HG02759 (cell line): ENCODE measurements around the gene INPP5F.

Experiments
- ATAC-seq: cut with Tn5 transposase; IDR thresholded peaks from one replicate; pipeline ENCODE4 v1.9.1; 2021; ENCODE audit warnings: mild to moderate bottlenecking, moderate library complexity; ENCODE audit not compliant: unreplicated experiment

The INPP5F gene, protein sequence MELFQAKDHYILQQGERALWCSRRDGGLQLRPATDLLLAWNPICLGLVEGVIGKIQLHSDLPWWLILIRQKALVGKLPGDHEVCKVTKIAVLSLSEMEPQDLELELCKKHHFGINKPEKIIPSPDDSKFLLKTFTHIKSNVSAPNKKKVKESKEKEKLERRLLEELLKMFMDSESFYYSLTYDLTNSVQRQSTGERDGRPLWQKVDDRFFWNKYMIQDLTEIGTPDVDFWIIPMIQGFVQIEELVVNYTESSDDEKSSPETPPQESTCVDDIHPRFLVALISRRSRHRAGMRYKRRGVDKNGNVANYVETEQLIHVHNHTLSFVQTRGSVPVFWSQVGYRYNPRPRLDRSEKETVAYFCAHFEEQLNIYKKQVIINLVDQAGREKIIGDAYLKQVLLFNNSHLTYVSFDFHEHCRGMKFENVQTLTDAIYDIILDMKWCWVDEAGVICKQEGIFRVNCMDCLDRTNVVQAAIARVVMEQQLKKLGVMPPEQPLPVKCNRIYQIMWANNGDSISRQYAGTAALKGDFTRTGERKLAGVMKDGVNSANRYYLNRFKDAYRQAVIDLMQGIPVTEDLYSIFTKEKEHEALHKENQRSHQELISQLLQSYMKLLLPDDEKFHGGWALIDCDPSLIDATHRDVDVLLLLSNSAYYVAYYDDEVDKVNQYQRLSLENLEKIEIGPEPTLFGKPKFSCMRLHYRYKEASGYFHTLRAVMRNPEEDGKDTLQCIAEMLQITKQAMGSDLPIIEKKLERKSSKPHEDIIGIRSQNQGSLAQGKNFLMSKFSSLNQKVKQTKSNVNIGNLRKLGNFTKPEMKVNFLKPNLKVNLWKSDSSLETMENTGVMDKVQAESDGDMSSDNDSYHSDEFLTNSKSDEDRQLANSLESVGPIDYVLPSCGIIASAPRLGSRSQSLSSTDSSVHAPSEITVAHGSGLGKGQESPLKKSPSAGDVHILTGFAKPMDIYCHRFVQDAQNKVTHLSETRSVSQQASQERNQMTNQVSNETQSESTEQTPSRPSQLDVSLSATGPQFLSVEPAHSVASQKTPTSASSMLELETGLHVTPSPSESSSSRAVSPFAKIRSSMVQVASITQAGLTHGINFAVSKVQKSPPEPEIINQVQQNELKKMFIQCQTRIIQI

DNA sequence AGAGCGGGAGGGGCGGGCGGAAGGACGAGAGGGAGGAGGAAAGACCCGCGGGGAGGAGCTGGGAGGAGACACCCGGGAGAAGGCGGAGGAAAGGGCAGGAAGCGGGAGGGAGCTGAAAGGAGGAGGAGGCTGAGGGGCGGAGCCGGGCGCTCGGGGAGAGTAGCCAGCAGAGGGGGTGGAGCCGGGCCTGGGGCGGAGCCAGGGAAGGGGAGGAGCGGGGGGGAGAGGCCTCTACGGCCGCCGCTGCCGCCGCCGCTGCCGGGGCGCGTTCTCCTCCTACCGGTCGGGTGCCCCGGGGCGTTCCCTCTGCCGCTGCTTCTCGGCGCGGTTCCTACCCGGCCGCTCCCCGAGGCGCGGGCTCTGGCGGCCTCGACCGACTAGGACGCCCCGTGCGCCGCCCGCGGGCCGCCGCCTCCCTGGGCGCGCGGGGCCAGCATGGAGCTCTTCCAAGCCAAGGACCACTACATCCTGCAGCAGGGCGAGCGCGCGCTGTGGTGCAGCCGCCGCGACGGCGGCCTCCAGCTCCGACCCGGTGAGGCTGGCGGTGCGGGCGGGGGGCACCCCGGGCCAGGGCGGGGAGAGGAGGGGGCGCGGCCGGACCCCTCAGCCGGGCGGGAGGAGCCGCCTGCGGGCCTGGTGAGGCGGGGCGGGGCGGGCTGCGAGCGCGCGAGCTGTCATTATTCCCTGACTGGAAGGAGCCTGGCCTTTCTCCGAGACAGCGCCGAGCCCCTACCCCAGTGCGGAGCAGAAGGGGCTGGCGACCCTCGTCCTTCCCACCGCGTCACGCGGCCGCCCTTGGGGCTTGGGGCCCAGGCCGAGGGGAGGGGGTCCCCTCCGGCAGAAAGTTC, at the start of gene INPP5F:
Gene INPP5F, plus strand, starts transcription at position 223 of the 848 bp plus-strand sequence. Its CDS starts 213 bp downstream, at position 436.
- ATAC-seq: peak; percentile 91

DNA sequence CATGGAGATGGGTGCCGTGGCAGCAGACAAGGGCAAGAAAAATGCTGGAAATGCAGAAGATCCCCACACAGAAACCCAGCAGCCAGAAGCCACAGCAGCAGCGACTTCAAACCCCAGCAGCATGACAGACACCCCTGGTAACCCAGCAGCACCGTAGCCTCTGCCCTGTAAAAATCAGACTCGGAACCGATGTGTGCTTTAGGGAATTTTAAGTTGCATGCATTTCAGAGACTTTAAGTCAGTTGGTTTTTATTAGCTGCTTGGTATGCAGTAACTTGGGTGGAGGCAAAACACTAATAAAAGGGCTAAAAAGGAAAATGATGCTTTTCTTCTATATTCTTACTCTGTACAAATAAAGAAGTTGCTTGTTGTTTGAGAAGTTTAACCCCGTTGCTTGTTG, 48.7 kb upstream of the INPP5F start:
- no peak for ATAC-seq

DNA sequence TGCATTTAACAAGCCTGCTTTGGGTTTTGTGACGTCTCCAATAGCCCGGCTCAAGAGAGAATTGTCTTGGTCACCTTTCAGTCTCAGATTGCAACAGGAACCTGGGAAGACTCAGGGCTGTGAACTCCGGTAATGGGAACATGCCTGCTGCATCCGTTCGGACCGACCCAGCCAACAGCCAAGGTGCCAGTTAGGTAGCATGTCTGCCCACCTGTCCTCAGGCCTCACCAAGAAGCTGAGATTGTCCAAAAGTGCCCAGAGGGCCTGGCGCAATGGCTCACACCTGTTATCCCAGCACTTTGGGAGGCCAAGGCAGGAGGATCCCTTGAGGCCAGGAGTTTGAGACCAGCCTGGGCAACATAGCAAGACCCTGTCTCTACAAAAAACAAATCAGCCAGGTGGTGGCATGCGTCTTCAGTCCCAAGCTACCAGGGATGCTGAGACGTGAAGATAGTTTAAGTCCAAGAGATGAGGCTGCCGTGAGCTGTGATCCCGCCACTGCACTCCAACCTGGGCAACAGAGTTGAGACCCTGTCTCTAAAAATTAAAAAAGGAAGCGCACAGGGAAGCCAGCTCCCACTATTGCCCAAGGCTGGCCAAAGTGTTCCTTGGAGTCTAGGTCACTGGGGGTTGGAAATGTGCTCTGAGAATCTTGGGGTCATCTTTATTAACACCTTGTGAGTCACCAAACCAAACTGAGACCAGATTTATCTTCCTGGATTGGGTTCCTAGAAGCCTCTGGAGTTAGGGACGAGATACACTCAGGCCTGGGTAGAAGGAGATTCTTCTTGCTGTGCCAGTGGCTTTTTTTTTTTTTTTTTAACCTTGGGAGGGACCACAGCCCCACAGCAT, 47.7 kb upstream of the INPP5F start:
- no peak for ATAC-seq

GRCh38 chr10:119679480-119679829, 46.4 kb upstream of the INPP5F start:
- no peak for ATAC-seq

DNA sequence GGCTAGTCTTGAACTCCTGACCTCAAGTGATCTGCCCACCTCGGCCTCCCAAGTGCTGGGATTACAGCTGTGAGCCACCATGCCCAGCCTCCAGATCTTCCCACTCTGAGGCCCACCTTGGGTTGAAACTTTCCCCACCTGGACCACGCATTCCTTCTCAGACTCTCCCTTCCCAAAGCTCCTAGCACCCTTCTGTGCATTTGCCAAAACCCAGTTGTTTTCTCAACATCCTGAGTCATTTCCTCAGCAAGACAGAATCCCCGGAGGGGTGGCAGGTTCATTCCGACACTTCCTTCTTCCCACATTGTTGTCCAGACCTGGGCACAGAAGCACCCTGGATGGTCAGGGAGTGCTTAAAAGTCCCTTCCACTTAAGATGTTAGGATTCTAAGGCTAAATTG, 45.8 kb upstream of the INPP5F start:
- ATAC-seq: no peak

- ATAC-seq: no peak
These were observed 45.2 kb upstream of the INPP5F start for GRCh38 chr10:119680650-119681081.

GRCh38 chr10:119686465-119687191, 39.2 kb upstream of the INPP5F start:
- peak; percentile 82 for ATAC-seq

- ATAC-seq: no peak
These were observed 38.4 kb upstream of the INPP5F start for GRCh38 chr10:119687192-119688032.

DNA sequence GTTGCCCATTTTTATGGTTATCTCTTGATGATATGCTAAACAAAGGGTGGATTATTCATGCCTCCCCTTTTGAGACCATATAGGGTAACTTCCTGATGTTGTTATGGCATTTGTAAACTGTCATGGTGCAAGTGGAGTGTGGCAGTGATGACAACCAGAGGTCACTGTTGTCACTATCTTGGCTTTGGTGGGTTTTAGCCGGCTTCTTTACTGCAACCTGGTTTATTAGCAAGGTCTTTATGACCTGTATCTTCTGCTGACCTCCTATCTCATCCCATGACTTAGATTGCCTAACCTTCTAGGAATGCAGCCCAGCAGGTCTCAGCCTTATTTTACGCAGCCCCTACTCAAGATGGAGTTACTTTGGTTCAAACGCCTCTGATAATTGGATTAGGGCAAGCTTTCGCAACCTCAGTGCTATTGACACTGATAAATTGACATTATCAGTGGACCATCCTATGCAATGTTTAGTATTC, 37.8 kb upstream of the INPP5F start:
- ATAC-seq: no peak

DNA sequence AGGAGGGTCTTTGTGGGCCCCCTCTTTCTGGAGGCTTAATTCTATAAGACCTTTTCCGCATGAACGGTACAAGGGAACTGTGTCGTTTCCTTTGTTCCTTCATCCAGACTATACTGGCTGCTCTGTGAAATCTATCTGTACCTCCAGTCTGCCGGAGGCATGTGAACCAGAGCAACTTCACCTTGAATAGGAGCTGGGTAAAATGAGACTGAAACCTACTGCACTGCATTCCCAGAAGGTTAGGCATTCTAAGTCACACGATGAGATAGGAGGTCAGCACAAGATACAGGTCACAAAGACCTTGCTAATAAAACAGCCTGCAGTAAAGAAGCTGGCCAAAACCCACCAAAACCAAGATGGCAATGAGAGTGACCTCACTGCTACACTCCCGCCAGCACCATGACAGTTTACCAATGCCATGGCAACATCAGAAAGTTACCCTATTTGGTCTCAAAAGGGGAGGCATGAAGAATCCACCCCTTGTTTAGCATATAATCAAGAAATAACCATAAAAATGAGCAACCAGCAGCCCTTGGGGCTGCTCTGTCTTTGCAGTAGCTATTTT, 36.8 kb upstream of the INPP5F start:
- ATAC-seq: no peak

- ATAC-seq: no peak
These were observed 34.1 kb upstream of the INPP5F start for GRCh38 chr10:119691726-119692125.

DNA sequence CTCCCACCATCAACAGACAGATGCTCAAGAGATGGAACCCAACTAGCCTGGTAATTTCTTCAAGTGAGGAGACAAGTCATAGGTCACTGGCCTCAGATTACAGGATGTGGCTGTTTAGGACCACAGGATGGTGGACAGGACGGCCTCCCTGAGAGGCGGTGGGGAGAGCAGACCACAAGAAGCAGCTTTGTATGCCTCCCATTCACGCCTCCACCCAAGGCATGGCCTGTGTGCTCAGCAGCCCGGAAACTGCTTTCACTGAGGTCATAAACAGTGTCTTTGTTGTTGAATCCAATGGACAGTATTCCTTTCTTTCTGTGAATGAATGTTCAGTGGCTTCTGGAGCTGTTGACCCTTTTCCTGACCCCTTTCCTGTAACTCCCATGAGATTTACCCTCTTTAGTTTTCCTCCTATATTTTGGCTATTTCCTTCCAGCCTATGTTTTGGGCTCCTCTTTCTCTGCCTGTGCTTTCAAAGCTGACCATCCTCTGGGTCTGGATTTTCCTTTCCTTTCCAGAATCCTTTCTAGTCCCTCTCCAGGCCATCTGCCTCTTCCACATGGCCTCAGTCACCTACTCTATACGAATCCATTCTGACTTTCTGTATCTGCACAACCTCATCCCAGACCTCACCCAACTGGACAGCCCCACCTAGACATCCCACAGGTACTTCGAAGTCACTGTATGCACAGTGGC, 32.4 kb upstream of the INPP5F start:
- no peak for ATAC-seq

GRCh38 chr10:119694608-119695007, 31.2 kb upstream of the INPP5F start:
- no peak for ATAC-seq

GRCh38 chr10:119700321-119700954, 25.4 kb upstream of the INPP5F start:
- peak; percentile 44 for ATAC-seq

DNA sequence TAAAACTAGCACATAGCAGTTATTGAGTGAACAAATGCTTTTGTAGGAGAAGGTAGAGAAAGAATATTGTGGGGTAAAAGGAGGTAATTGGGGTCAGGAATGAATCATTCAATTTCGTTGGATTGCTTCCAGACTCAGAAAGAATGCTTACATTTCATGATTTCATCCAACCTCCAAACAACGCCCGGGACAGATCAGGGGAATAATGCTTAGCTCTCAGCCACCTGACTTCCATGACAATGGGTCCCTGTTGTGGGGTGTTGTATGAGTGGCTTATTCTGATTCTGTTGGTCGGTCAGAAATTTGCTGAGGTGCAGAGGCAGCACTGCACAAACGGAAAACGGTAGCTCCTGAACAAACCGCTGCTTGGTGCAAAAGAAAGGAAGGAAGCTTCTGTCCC, 24.0 kb upstream of the INPP5F start:
- no peak for ATAC-seq

- no peak for ATAC-seq
These were observed 23.3 kb upstream of the INPP5F start for GRCh38 chr10:119702583-119702982.
